KBM-7 (cell line): Measurements from ENCODE around the gene FRA10AC1.

Experiments used
- DNase-seq: peaks from one replicate; pipeline ENCODE4 v3.0.0-alpha.2; 2015
- in situ Hi-C: fragments of 300-500 bp; cut with MboI; formaldehyde crosslinking; loops from 2 replicates; pipeline ENCODE4 v1.14.3; 2020; ENCODE audit warnings: low sequenced_read_pairs, low pct_unique_long_range_greater_than_20kb, mixed read lengths

The FRA10AC1 gene

DNA sequence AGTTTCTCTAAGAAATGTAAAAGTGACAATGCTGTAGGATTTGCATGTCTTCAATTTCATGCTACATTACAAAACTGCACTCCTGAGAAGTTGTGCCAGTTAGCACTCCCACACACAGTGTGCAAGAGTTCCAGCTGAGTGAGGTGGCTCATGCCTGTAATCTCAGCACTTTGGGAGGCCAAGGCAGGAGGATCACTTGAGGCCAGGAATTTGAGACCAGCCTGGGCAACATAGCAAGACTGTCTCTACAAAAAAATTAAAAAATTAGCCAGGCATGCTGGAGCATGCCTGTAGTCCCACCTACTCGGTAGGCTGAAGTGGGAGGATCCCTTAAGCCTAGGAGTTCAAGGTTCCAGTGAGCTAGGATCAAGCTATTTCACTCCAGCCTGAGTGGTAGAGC, 44.6 kb downstream of the FRA10AC1 start:
- DNase-seq: no peak
- in situ Hi-C loops: no loop called here

DNA sequence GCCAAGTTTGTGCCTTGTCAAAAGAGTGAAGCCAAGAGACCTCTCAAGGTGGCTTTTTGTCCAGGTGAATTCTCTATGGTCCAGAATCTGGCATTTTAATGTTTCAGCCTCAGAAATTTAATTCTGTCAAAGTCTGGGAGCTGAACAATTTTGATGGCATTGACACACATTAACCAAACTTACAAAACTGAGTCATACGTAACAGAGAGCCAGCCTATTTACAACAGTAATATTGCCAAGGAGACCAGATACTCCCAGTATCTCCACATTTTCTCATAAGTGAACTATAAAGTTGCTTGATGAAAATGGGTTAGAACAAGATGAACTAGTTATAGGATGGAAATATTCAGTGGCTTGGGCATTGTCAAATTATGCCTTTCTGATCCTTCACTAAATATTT, 46.2 kb downstream of the FRA10AC1 start:
- in situ Hi-C loops: no loop called here

DNA sequence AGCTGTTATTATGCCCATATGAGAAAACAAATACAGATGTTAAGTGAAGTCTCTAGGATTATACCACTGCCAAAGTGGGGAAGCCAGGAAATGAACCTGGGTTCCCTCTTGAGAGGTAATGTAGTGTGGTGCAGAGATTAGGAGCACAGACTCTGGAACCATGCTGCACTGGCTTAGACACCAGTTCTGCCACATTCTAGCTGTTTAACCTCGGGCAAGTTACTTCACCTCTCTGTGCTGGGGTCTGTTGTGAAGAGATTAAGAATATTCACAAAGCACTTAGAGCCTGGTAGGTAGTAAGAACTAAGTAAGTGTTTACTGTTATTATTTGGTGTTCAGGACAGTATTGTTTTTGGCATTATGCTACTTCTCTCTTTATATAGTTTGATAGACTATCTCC, 48.2 kb downstream of the FRA10AC1 start:
- in situ Hi-C loops: no loop called here
- no peak for DNase-seq

More for the DNA sequence above, 46.2 kb downstream of the FRA10AC1 start:
- DNase-seq: no peak

DNA sequence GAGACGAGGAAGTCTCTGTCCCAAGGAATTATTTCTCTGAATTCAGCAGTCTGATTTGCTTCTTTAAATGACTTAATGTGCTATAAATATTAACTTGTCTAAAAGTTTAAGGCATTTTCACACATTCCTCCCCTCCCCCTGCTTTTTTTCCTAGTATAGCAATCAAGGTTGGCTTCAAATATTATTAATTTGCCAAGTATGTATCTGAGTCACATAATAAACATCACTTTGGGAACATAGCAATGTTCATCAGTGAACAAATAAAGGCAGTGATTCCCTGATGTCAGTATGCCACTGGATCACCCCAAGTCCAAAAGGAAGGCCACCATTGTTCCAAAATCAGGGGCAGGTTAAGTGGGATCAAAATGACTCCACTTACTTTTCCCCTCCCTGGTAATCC, 49.5 kb downstream of the FRA10AC1 start:
- in situ Hi-C loops: no loop called here
- no peak for DNase-seq

DNA sequence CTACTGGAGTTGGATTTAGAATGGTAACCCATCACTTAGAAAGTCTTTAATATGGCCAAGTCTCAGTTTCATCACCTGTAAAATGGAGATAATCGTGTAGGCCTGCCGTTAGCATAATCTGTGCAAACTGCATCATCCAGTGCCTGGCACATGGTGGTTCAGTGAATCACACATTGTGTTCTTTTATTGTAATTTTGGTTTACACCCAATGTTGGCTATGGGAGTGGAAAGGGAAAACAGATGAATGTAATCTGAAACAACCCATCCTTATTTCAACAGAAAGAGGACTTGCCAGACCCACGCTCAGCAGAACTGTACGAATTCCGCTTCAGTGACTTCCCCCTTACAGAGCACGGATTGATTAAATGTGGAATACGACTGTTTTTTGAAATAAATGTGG, 62.6 kb downstream of the FRA10AC1 start:
- DNase-seq: no peak
- in situ Hi-C loops: no loop called here

DNA sequence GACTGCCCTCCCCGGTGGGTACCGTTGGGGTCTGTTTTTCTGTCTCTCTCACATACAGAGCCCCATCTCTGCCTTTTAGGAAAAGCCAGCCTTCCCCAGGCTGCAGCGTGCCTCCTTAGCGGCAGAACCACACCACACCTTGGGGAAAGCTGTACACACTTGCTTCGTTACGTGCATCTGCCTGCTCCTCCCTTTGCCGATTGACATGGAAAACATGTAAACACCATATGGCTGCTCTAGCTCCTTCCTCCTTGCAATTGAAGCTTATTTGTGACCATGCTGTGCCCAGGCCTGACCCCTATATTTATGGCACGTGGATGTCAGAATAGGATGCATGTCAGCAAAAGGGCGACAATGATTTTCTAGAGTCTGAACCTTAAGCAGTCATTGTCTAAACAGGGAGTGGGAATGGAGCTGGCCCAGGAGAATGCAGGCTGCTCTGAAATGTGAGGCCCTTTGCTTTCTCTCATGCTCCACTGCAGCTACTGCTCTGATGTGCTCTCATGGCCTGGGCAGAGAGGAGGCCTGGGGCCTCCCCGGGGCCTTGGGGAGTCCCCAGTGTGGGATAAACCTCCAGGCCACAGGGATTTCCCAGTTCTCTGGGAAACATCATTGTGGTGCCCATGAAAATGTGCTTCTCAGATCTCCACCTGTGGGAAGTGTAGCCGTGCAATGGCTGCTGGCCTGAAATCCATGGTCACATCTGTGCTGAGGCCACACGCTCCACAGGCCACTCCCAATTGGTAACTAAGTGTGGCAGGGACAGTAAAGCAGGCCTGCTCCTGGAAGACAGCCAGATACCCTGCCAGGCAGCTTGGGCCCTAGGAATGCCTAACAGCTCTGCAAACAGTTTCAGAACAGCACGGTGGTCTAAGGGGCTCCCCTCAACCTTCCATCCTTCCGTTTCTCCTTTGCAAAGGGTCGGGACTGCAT, 71.5 kb downstream of the FRA10AC1 start:
- DNase-seq: no peak
- in situ Hi-C loops: no loop called here

DNA sequence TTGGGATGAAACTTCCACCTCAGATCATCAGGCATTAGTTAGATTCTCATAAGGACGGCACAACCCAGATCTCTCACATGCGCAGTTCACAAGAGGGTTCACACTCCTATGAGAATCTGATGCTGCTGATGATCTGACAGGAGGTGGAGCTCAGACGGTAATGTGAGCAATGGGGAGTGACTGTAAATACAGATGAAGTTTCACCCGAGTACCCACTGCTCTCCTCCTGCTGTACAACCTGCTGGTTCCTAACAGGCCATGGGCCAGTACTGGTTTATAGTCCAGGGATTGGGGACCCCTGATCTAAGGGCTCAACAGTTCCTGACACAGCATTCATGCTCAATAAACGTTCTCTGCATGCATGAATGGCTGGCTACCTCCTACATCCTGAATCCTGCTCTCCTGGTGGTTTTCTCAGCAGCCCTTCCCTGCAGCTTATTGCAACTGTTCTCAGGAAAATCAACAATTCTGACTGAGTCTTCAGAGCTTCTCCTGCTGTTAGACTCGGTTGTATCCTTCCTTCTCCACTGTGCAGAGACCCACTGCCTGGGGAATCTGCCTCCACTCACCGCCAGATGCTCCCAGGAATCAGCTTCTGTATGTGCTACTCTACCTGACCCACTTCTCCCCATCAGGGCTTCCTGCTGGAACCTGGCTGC, 72.6 kb downstream of the FRA10AC1 start:
- in situ Hi-C loops: no loop called here
- no peak for DNase-seq

DNA sequence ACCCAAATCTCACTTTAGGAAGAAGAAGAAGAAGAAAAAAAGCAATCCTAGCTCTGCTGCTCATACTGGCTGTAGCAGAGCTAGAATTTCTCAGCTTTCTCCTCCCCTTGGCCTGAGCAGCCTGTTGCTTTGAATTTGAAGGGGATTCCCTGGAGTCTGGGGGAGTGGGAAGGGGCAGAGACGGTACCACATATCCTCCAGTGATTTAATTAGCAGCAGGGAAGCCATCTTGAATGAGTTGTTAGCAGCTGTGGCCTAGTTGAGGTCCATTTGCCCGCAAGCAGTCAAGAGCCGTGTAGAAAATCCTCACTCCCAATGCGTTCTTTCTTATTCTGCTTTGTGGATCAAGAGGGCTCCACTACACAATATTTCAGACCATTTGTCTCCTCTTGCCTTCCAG, 73.5 kb downstream of the FRA10AC1 start:
- in situ Hi-C loops: no loop called here
- DNase-seq: no peak

DNA sequence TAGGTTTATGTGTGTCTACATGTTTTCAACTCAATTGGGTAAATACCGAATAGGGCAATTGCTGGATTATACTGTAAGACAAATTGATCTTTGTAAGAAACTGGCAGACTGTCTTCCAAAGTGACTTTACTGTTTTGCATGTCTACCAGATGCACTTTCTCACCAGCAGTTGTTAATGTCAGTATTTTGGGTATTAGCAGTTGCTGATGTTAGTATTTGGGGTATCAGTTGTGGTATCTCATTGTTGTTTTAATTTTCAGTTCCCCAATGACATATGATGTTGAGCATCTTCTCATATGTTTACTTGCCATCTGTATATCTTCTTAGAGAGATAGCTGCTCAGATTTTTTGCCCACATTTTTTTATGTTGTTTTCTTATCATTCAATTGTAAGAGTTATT, 79.5 kb downstream of the FRA10AC1 start:
- in situ Hi-C loops: no loop called here
- no peak for DNase-seq

DNA sequence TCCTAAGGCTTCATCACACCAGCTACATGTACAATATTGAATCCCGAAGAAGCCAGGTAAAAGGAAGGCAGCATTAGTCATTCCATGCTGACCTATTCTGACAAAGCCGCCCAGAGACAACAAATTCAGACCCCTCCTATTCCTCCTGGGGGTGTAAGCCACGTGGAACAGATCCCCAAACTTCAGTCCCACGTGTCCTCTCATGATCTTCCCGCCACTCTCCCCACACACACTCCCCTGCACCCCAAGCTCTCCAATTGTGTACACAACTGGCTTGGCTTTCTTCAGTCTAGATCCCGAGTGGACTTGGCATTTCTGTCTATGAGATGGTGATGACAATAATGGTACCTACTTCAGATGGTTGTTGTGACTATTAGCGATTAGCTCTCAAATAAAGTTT, 81.5 kb downstream of the FRA10AC1 start:
- no peak for DNase-seq
- in situ Hi-C loops: no loop called here
